Measurements from ENCODE around the gene AGO3. TPM values are rescaled to one million over a fixed set of nuclear protein-coding genes. Genes with fewer than 3 reads are reported as not detected.

Gene AGO3
- total and polyA plus RNA-seq, 2 of the 13 experiments (the other 11 are each of a cell fraction or from before 2014, with no cell fraction given), result 21.2 to 27.1 TPM

DNA sequence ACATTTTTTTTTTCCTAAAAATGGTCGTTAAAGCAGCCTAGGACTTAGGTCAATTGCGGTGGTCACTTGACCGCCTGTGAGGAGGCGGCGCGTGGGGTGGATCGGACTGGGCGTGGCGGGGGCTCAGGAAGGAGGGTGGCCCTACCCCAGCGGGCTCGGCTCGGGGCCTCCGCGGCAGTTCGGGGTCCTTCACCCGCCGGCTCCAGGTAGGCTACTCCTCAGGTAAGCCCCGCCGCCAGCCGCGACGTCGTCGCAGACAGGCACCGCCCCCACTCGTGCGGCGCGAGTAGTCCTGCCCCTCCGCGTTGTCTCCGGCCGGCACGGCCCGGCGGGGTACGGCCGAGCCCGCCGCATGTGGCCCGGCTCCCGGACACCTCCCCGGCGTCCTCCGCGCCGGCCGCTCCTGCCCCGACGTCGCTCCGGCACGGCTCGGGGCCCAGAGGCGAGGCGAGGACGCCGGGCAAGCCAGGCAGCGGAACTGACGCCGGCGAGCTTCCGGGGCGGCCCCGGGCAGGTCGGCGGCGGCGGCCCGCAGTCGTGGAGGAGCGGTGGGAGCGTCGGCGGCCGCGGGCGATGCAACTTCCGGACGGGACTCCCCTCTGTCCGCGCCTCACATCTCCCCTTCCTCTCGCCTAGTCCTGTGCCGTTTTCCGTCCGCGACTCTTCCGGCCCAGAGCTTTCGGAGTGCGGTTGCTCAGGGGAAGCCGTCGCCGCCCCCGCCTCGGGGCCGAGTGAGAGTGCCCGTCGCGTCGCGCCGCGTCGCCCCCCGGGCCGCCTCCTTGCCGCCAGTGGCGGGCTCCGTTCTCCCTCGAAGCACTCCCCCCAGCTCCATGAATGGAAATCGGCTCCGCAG, at the start of gene AGO3 (continued):
- TF ChIP-seq, protein P1, sequence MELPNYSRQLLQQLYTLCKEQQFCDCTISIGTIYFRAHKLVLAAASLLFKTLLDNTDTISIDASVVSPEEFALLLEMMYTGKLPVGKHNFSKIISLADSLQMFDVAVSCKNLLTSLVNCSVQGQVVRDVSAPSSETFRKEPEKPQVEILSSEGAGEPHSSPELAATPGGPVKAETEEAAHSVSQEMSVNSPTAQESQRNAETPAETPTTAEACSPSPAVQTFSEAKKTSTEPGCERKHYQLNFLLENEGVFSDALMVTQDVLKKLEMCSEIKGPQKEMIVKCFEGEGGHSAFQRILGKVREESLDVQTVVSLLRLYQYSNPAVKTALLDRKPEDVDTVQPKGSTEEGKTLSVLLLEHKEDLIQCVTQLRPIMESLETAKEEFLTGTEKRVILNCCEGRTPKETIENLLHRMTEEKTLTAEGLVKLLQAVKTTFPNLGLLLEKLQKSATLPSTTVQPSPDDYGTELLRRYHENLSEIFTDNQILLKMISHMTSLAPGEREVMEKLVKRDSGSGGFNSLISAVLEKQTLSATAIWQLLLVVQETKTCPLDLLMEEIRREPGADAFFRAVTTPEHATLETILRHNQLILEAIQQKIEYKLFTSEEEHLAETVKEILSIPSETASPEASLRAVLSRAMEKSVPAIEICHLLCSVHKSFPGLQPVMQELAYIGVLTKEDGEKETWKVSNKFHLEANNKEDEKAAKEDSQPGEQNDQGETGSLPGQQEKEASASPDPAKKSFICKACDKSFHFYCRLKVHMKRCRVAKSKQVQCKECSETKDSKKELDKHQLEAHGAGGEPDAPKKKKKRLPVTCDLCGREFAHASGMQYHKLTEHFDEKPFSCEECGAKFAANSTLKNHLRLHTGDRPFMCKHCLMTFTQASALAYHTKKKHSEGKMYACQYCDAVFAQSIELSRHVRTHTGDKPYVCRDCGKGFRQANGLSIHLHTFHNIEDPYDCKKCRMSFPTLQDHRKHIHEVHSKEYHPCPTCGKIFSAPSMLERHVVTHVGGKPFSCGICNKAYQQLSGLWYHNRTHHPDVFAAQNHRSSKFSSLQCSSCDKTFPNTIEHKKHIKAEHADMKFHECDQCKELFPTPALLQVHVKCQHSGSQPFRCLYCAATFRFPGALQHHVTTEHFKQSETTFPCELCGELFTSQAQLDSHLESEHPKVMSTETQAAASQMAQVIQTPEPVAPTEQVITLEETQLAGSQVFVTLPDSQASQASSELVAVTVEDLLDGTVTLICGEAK (IDR thresholded peaks at IDR 0.05), result peak; percentile 48; the same call in 1 of the 2 replicates
- TF ChIP-seq, protein P1 (CRISPR knock-in tag; IDR thresholded peaks at IDR 0.05), result peak; percentile 13; the same call in 1 of the 2 replicates
- TF ChIP-seq, protein P2, sequence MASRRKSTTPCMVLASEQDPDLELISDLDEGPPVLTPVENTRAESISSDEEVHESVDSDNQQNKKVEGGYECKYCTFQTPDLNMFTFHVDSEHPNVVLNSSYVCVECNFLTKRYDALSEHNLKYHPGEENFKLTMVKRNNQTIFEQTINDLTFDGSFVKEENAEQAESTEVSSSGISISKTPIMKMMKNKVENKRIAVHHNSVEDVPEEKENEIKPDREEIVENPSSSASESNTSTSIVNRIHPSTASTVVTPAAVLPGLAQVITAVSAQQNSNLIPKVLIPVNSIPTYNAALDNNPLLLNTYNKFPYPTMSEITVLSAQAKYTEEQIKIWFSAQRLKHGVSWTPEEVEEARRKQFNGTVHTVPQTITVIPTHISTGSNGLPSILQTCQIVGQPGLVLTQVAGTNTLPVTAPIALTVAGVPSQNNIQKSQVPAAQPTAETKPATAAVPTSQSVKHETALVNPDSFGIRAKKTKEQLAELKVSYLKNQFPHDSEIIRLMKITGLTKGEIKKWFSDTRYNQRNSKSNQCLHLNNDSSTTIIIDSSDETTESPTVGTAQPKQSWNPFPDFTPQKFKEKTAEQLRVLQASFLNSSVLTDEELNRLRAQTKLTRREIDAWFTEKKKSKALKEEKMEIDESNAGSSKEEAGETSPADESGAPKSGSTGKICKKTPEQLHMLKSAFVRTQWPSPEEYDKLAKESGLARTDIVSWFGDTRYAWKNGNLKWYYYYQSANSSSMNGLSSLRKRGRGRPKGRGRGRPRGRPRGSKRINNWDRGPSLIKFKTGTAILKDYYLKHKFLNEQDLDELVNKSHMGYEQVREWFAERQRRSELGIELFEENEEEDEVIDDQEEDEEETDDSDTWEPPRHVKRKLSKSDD (CRISPR knock-in tag; IDR thresholded peaks at IDR 0.05; ENCODE audit: low read depth), result 0 out of 2 replicates have a peak, but pooled peaks have one; percentile 57
- TF ChIP-seq TOPORS (CRISPR knock-in tag; IDR thresholded peaks at IDR 0.05) (peak; percentile 84; the same call in 1 of the 2 replicates), POGZ (CRISPR knock-in tag; IDR thresholded peaks at IDR 0.05) (peak; percentile 37; the same call in 1 of the 2 replicates), NFE2L1 (CRISPR knock-in tag; IDR thresholded peaks at IDR 0.05; ENCODE audit: borderline replicate concordance) (no peak), ARNTL (CRISPR knock-in tag; IDR thresholded peaks at IDR 0.05) (peak; percentile 40; the same call in 1 of the 2 replicates), KDM5A (IDR thresholded peaks at IDR 0.05; ENCODE audit: borderline replicate concordance, low read length) (0 out of 2 replicates have a peak, but pooled peaks have one; percentile 57), ZNF672 (CRISPR knock-in tag; IDR thresholded peaks at IDR 0.05) (0 out of 2 replicates have a peak, but pooled peaks have one; percentile 41)
- TF ChIP-seq, protein P3, sequence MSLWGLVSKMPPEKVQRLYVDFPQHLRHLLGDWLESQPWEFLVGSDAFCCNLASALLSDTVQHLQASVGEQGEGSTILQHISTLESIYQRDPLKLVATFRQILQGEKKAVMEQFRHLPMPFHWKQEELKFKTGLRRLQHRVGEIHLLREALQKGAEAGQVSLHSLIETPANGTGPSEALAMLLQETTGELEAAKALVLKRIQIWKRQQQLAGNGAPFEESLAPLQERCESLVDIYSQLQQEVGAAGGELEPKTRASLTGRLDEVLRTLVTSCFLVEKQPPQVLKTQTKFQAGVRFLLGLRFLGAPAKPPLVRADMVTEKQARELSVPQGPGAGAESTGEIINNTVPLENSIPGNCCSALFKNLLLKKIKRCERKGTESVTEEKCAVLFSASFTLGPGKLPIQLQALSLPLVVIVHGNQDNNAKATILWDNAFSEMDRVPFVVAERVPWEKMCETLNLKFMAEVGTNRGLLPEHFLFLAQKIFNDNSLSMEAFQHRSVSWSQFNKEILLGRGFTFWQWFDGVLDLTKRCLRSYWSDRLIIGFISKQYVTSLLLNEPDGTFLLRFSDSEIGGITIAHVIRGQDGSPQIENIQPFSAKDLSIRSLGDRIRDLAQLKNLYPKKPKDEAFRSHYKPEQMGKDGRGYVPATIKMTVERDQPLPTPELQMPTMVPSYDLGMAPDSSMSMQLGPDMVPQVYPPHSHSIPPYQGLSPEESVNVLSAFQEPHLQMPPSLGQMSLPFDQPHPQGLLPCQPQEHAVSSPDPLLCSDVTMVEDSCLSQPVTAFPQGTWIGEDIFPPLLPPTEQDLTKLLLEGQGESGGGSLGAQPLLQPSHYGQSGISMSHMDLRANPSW (CRISPR knock-in tag; IDR thresholded peaks at IDR 0.05; ENCODE audit: borderline replicate concordance), result no peak
